Endothelial cell (in vitro differentiated cells): Measurements from ENCODE around the gene SKI. TPM values are rescaled to one million over a fixed set of nuclear protein-coding genes. Genes with fewer than 3 reads are reported as not detected.
A peak's percentile ranks its signal among the peaks of the same experiment; 100 is the strongest.

Experiments
- DNase-seq: peaks from one replicate; pipeline ENCODE4 v3.0.0; 2021; ENCODE audit warnings: low spot score
- H3K27ac Mint-ChIP-seq: one replicate; pipeline ENCODE4 v1.8.0; 2021; ENCODE audit warnings: mixed read lengths, inconsistent platforms; ENCODE audit not compliant: unreplicated experiment
- H3K27me3 Mint-ChIP-seq: one replicate; pipeline ENCODE4 v1.8.0; 2021; ENCODE audit warnings: mild to moderate bottlenecking, moderate library complexity, mixed read lengths, inconsistent platforms; ENCODE audit not compliant: unreplicated experiment
- H3K36me3 Mint-ChIP-seq: one replicate; pipeline ENCODE4 v1.8.0; 2021; ENCODE audit warnings: mild to moderate bottlenecking, low read depth, mixed read lengths, inconsistent platforms; ENCODE audit not compliant: unreplicated experiment
- H3K4me1 Mint-ChIP-seq: one replicate; pipeline ENCODE4 v1.8.0; 2021; ENCODE audit warnings: mild to moderate bottlenecking, mixed read lengths, inconsistent platforms; ENCODE audit not compliant: unreplicated experiment
- H3K4me3 Mint-ChIP-seq: one replicate; pipeline ENCODE4 v1.8.0; 2021; ENCODE audit warnings: mild to moderate bottlenecking, mixed read lengths, inconsistent platforms; ENCODE audit not compliant: unreplicated experiment
- H3K9me3 Mint-ChIP-seq: one replicate; pipeline ENCODE4 v1.8.0; 2021; ENCODE audit warnings: mixed read lengths, inconsistent platforms; ENCODE audit not compliant: unreplicated experiment
- CTCF ChIP-seq: fragments of 200-600 bp; sonication (generic); IDR thresholded peaks from one replicate; pipeline ENCODE4 v1.5.0; 2021; ENCODE audit warnings: antibody characterized with exemption; ENCODE audit not compliant: unreplicated experiment
- total RNA-seq: library from RNA; stranded (reverse); fragmentation: NEBNext Ultra II Directional; extraction: Animal tissue kit (Norgen Biotek cat#: 25700); gene quantifications from one replicate; pipeline ENCODE4 v1.2.1, GENCODE V29; 2021; ENCODE audit not compliant: unreplicated experiment

The SKI gene
- total RNA-seq, 1 donor from 2014 or later: 73.3 TPM

GRCh38 chr1:2230781-2231531 lies 2.8 kb downstream of the SKI start:
- H3K4me1 Mint-ChIP-seq: peaks cover 54% of the 10 kb centered on the region

GRCh38 chr1:2231532-2232254 lies 3.6 kb downstream of the SKI start:
- Mint-ChIP-seq H3K4me3 (peak overlapping the region; percentile 97), H3K27ac (peak overlapping the region; percentile 74), H3K27me3 (peaks cover 18% of the 10 kb centered on the region), H3K9me3 (no peaks in the 10 kb centered on the region), H3K36me3 (peaks cover 8% of the 10 kb centered on the region), H3K4me1 (peaks cover 52% of the 10 kb centered on the region)
- DNase-seq: no peak
- no peak for TF ChIP-seq CTCF

More at GRCh38 chr1:2230781-2231531, 2.8 kb downstream of the SKI start:
- peaks cover 21% of the 10 kb centered on the region for H3K27me3 Mint-ChIP-seq
- peak overlapping the region; percentile 97 for H3K4me3 Mint-ChIP-seq
- no peak for TF ChIP-seq CTCF
- H3K9me3 Mint-ChIP-seq: no peaks in the 10 kb centered on the region
- H3K27ac Mint-ChIP-seq: peak overlapping the region; percentile 11
- H3K36me3 Mint-ChIP-seq: peaks cover 11% of the 10 kb centered on the region
- no peak for DNase-seq

- H3K4me1 Mint-ChIP-seq: peaks cover 54% of the 10 kb centered on the region
- TF ChIP-seq CTCF: no peak
- peaks cover 18% of the 10 kb centered on the region for H3K27me3 Mint-ChIP-seq
- no peak for DNase-seq
- H3K9me3 Mint-ChIP-seq: no peaks in the 10 kb centered on the region
- peaks cover 8% of the 10 kb centered on the region for H3K36me3 Mint-ChIP-seq
- H3K4me3 Mint-ChIP-seq: peak overlapping the region; percentile 97
- no peak overlapping the region for H3K27ac Mint-ChIP-seq
Measured at GRCh38 chr1:2232255-2232915, 4.3 kb downstream of the SKI start.

- H3K4me3 Mint-ChIP-seq: peak overlapping the region; percentile 47
- H3K27ac Mint-ChIP-seq: no peak overlapping the region
- H3K9me3 Mint-ChIP-seq: no peaks in the 10 kb centered on the region
- H3K27me3 Mint-ChIP-seq: peaks cover 18% of the 10 kb centered on the region
- DNase-seq: no peak
- peaks cover 8% of the 10 kb centered on the region for H3K36me3 Mint-ChIP-seq
- no peak for TF ChIP-seq CTCF
- H3K4me1 Mint-ChIP-seq: peaks cover 58% of the 10 kb centered on the region
Measured at GRCh38 chr1:2232916-2233438, 4.9 kb downstream of the SKI start.
